Kidney tubule cell (primary cell): Measurements from ENCODE around the gene DYSF.

Experiments
- DNase-seq: peaks from one replicate; pipeline ENCODE4 v3.0.0-alpha.2; 2018; ENCODE audit warnings: low spot score

The DYSF gene

GRCh38 chr2:71603311-71603811 is 150.0 kb downstream of the DYSF start:
- no peak for DNase-seq

GRCh38 chr2:71603851-71604725 is 150.7 kb downstream of the DYSF start:
- no peak for DNase-seq

GRCh38 chr2:71604726-71605120 is 151.4 kb downstream of the DYSF start:
- no peak for DNase-seq

DNA sequence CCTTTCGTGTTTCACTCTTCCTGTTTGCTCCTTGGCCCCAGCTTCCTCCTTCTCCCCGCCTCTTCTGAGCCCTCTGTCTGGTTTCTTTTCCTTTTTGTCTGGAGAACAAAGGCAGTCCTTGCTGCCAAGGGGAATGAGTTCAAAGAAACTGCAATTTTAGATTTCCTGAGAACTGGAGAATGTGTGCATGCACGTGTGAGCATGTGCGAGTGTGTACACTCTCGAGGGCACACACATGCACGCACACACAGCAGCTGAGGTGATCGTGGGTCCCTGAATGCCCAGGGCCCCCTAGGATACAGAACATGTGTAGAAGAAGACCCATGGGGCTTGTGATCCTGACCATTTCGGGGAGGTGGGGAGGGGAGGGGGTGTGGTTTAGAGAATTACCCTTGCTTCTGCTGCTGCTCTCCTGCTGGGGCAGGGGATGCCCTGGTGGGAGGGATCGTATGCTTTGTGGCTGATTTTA is 151.8 kb downstream of the DYSF start:
- no peak for DNase-seq

DNA sequence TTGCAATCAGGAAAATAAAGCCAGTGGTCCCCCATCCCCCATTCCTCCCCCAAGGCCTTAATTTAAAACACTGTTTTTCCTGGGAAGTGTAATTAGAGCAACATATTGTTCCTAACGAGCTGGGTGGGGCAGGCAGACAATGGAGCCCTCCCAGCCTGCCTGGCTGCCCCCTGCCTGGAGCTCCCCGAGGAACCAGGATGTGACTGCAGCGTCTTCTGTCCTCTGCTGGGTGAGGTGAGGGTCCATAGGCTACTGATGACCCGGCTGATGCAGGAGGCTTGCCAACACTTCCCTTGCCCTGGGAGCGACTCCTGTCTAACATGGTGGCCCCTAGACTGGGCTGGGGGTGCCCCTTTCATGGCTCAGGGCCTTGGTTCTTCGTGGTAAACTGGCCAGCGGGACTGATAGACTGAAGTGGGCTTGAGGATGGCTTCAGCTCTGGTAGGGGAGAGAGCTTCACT is 152.4 kb downstream of the DYSF start:
- DNase-seq = no peak

GRCh38 chr2:71606244-71606643 is 152.9 kb downstream of the DYSF start:
- no peak for DNase-seq

- no peak for DNase-seq
Observed at GRCh38 chr2:71607151-71607889, 154.0 kb downstream of the DYSF start.

DNA sequence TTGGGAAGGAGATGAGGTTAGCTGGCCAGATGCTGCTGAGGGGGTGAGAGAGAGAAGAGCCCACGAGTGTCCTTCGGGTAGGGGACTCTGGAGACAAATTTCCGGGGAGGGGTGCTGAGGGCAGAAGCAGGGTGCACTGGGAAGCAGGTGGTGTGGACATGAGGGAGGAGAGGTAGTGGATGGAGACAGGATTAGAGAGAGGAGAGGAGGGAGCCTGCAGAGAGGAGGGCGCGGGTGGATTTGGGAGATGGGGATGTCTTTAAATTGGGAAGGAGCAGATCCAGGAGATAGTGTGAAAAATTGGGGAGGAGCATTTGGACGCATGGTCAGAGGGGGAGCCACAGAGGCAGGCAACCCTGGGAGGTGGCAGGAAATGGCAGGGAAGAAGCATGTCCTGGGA is 154.7 kb downstream of the DYSF start:
- no peak for DNase-seq

GRCh38 chr2:71608441-71608840 is 155.1 kb downstream of the DYSF start:
- DNase-seq = no peak

GRCh38 chr2:71609029-71609428 is 155.7 kb downstream of the DYSF start:
- no peak for DNase-seq

GRCh38 chr2:71609441-71609840 is 156.1 kb downstream of the DYSF start:
- DNase-seq = no peak

GRCh38 chr2:71609958-71610357 is 156.6 kb downstream of the DYSF start:
- DNase-seq = peak; percentile 41

DNA sequence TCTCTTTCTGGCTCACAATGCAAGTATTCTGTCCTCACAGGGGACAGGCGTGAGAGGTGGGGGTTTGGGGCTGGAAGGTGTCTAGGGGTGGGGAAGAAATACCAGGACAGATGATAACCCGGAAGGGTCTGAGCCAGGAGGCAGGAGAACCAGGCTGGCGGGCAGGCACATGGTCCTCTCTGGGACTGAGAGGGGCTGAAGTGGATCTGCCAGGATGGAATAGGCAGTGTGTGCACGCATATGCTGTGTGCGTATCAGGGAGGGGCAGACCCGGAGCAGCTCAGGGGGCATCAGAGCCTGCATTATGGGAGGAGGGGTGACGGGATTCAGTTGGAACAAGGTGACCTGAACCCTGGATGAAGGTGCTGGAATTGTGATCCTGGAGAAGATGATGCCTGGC is 157.3 kb downstream of the DYSF start:
- DNase-seq = no peak

DNA sequence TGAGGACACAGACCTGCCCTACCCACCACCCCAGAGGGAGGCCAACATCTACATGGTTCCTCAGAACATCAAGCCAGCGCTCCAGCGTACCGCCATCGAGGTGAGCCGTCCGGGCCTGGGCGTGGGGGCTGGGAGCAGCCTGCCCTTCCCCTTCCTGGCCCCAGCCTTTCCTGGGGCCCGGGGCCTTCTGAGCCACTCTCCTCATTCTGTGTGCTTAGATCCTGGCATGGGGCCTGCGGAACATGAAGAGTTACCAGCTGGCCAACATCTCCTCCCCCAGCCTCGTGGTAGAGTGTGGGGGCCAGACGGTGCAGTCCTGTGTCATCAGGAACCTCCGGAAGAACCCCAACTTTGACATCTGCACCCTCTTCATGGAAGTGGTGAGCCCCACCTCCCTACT is 157.9 kb downstream of the DYSF start:
- DNase-seq = no peak

DNA sequence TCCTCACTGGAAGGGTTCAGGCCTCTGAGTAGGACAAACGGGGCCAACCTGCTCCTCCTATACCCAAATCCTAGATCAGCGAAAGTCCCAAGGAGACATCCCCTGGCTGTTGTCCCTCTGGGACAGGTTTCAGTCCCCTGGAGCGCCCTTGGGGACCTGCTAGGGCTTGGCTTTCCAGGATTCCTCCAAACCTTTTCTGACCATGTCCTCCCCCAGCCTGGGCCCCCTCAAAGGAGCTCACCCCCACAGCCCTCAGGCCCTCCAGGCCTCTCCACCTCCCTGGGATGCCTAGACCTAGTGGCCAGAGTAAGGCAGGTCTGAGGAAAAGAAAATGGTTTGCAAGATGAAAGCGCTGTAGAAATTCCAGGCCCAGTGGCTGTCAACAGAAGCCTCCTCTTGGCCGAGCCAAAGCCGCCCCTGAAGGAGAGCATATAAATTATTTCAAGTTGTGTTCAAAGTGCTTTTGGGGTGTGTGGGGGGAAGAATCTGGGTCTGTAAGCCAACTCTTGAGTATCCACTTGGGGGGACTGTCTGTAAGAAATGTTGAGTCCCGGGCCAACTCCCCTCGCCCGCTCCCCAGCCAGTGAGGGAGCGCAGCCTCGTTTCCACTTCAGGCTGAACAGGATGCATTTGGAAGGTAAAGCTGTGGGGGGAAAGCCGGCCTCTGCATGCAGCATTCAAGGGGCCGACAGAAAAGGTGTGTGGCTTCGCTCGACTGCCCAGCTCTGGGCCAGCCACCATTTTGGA is 158.6 kb downstream of the DYSF start:
- no peak for DNase-seq

DNA sequence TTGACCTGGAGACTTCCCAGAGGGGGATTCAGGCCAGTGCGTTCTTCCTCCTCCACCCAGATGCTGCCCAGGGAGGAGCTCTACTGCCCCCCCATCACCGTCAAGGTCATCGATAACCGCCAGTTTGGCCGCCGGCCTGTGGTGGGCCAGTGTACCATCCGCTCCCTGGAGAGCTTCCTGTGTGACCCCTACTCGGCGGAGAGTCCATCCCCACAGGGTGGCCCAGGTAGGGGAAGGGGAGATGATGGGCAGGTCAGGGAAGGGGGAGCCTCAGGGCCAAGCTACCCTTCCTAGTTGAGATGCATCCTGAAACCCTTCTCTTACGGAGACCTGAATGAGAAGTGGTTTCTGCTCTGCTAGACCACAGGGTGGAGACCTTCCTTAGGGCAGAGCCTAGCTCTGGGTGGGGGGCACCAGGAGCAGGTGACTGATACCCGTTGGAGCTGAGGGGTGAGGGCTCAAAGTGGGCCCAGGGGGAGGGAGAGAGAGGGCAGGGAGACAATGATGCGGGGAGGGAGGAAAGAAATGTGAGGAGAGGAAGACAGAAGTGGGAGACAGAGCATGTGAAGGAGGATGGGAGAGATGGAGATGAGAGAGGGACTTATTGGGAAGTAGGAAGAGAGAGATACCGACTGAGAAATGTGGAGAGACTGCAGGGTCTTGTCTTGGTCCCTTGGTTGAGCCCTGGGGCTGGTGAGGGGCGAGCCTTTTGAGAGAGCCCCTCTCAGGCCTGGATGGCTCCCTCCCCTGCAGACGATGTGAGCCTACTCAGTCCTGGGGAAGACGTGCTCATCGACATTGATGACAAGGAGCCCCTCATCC is 159.4 kb downstream of the DYSF start:
- DNase-seq = no peak

- no peak for DNase-seq
Observed at GRCh38 chr2:71613403-71613952, 160.1 kb downstream of the DYSF start.

DNA sequence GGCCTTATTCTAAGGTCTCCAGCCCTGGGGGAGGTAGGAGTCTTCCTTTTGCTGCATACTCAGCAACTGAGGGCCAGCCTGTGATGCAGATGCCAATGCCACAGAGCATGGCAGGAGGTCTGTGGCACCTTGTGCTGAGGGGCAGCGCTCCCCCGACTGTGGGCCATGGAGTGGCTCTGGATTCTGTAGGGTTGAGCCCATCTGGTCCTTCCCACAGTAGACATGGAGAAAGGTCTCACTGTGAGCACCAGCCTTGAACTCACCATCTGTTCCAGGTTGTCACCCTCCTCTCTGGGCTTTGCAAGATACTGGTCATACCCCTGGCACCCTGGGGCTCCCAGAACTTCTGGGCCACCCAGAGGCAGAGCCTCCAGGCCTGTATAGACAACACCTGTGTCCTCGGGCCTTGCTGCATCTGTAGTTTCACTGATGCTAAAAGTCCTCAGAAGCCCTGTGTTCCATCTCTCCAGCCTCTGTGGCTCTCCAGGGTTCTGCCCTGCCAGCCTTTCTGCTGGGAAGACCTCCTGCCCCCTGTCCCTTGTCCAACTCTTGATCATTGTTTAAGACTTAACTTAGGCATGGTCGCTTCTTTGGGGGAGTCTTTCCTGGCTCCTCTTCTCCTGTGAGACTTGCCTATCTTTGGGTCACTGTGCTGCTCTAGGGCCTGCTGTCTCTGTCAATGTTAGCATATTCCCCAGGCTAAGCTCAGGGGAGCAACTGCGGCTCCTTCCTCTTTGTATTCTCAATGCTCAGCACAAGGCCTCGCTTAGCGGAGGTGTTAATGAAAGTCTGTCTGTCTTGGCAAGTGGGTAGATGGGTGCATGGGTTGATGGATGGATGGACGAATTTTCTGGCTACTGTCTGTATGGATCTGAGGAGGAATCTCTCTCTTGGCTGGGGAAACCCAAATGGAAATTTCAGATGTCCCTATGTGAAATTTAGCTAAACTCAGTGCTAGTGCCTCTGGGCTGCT is 160.9 kb downstream of the DYSF start:
- no peak for DNase-seq

DNA sequence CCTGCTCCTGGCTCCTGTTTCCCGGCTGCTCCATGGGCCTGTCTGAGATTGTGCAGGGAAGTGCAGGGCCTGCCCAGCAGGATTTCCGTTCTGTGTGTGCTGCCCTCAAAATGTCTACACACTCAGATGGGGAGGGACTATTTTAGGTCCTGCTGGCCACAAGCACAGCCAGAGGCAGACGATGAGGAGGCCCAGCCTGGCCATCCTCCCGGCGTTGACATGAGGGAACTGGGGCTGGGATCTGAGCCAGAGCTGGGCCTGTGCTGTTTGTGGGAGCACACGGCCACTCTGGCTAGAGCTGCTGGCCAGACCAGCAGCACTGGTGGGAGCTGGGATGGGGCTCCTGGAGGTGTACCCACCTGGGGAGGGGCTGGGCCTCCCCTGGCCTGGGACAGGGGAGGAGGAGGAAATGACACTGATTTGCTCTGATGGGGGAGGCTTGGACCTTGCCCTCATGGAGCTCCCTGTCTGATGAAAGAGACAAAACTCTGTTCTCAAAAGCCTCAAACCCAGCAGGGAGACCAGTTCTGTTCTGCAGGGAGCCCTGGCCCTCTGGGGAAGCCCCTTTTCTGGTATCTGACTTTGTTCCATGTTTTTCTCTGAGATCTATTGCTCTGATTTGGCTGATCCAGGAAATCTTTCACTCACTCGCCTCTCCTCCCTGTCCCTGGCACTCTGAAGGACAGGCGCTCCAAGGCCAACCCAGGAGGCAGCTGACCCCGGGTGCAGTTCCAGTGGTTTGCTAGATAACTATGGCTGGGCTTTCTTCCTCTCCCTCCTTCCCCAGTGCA is 161.8 kb downstream of the DYSF start:
- no peak for DNase-seq
